Fibroblast of pulmonary artery (primary cell): ENCODE measurements around the gene ZNF691.

Experiments
- DNase-seq: peaks from one replicate; pipeline ENCODE4 v3.0.0-alpha.2; 2010; ENCODE audit warnings: low read depth
- H3K4me3 ChIP-seq: replicated peaks from 2 replicates; pipeline ENCODE4 v1.5.1; 2011; ENCODE audit warnings: low read depth, mild to moderate bottlenecking, control low read depth, low read length, moderate library complexity
- CTCF ChIP-seq: IDR thresholded peaks from 2 replicates; pipeline ENCODE4 v1.5.1; 2011; ENCODE audit warnings: mild to moderate bottlenecking, control low read depth, low read length, inconsistent platforms; ENCODE audit errors: missing control alignments

Gene ZNF691

GRCh38 chr1:42832641-42833240 lies 13.7 kb upstream of the ZNF691 start:
- TF ChIP-seq CTCF, result no peak
- no peak for DNase-seq
- H3K4me3 ChIP-seq, result no peak overlapping the region

- H3K4me3 ChIP-seq, result no peak overlapping the region
- TF ChIP-seq CTCF, result no peak
- DNase-seq, result no peak
Measured at GRCh38 chr1:42833981-42834380, 12.4 kb upstream of the ZNF691 start.

DNA sequence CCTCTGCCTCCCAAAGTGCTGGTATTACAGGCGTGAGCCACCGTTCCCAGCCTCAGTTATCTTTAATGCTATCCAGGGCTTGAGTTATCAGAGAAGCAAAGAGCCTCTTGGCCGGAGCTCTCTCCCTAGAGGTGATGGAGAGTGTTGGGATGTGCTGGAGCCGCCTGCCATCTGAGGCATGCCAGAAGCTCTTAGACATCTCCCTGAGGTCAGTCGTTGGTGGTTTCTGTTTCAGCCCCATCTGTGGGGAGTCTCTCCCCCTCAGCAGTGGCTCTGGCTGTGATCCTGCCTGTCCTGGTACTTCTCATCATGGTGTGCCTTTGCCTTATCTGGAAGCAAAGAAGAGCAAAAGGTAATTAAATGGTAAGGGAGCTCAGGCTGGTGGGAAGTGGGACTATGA lies 11.6 kb upstream of the ZNF691 start:
- DNase-seq, result no peak
- no peak overlapping the region for H3K4me3 ChIP-seq
- TF ChIP-seq CTCF, result no peak

DNA sequence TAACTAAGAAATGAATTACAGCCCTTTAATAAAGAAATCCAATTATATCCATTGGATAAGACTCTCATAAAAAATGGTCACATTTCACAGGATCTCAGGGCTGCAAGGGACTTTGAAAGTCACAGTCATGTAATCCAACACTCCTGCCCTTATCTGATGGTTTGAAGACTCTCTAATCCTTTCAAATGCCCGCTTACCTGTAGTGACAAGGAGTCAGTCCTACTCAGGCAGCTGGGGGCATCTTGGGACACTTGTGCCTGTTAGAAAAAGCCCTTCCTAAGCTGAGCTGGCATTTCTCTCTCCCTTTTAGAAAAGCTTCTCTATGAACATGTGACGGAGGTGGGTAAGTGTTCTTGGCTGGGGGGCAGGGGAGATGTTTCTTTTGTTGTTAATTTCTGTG lies 11.0 kb upstream of the ZNF691 start:
- H3K4me3 ChIP-seq, result no peak overlapping the region
- DNase-seq, result no peak
- no peak for TF ChIP-seq CTCF

DNA sequence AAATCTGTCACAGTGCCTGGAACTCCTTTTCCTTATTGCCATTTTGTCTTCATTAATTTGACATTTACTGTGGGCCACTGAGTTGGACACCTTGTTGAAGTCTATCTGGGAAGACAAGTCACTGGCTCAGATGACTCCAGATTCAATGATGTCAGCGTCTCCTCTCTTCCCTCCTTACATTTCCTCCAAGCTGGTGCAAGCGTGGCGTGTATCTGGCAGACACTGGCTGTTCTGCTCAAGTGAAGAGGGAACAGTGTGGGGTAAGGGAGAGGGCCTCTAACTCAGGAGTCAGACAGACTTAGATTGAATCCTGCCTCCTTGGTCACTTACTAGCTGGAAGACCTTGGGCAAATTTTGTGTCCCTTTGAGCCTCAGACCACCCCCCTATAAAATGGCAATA lies 8.7 kb upstream of the ZNF691 start:
- DNase-seq, result no peak
- no peak for TF ChIP-seq CTCF
- no peak overlapping the region for H3K4me3 ChIP-seq

DNA sequence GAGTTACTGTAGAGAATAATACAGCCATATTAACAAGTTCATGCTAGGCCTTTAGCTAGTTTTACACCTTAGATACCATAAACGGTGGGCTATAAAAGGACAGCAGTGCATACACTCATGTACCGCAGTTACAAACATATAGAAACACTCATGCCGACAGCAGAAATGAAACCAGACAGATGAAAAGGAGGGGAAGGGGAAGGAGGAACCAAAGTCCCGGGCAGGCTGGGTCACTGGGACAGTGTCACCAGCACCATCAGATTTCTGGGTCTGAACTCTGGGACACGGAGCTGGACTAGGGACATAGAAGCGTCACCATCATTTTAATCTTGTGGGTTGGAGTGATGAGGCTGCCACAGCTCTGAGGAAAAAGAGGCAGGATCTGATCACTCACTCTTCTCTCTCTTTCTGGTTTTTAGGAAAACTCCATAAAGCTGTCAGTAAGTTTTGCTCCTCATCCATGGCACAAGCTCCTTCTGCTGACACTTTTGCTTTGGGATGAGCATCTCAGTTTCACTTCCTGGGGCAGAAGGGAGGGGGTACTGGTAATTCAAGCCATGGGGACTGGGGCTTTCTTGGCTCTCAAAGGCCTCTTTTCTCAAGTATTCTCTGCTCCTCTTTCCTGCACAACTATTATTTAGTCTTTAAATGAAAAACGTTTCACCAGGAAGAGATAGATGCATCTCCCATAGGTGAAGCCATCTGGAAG lies 7.8 kb upstream of the ZNF691 start:
- DNase-seq, result no peak
- no peak overlapping the region for H3K4me3 ChIP-seq
- TF ChIP-seq CTCF, result no peak

DNA sequence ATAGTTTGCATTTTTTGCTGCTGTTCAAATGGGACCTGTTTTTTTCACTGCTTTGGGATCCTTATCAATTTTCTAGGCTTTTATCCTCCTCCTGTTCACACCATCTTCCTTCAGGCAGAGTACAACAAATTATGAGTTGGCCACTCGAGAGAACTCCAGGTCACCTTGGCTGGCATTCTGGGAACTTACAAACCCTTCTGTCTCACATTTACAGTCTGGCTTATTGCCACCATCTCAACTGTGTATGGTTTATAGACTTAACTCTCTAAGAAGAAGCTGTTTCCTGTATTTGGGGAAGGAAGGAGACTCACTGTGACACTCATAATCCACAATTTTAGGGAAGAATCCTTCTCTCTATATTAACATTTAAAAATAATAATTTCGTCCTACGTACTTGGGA lies 5.4 kb upstream of the ZNF691 start:
- no peak for TF ChIP-seq CTCF
- no peak for DNase-seq
- H3K4me3 ChIP-seq, result no peak overlapping the region
